K562 (cell line): ENCODE data around the gene PDE11A.

Experiments
- CTCF ChIP-seq, 3 experiments: IDR thresholded peaks in 2 of 3; conservative IDR thresholded peaks in 1 of 3; 2 replicates each; pipeline ENCODE4 v1.5.1; 2011 to 2012; ENCODE audit warnings: low read length in 3 of 3, mild to moderate bottlenecking in 3 of 3, control low read depth in 2 of 3, improper control_type of control experiment in 1 of 3, inconsistent platforms in 1 of 3, low read depth in 1 of 3, mixed read lengths in 1 of 3, moderate library complexity in 1 of 3; ENCODE audit not compliant: insufficient read depth in 2 of 3
- EZH2 ChIP-seq: IDR thresholded peaks from 2 replicates; pipeline ENCODE4 v1.6.1; 2012; ENCODE audit warnings: low read depth, mild to moderate bottlenecking, inconsistent platforms, low read length, borderline replicate concordance
- MYC ChIP-seq, 2 experiments: fragments of 250-450 bp in 1 of 2; sonication (Bioruptor Pico) in 1 of 2; IDR thresholded peaks; 2 replicates each; pipeline versions ENCODE4 v1.5.1 to v1.6.1; 2012 to 2021; ENCODE audit warnings: low read depth in 2 of 2, borderline replicate concordance in 1 of 2, improper control_type of control experiment in 1 of 2, low read length in 1 of 2, mild to moderate bottlenecking in 1 of 2, moderate library complexity in 1 of 2
- NCOA1 ChIP-seq: fragments of 450-650 bp; IDR thresholded peaks from 2 replicates; pipeline ENCODE4 v1.6.1; 2016; ENCODE audit warnings: low read depth
- PCBP2 ChIP-seq: fragments of 200-400 bp; formaldehyde crosslinking; IDR thresholded peaks from 2 replicates; pipeline ENCODE4 v1.6.1; 2018; ENCODE audit warnings: low read length, low read depth, mild to moderate bottlenecking, moderate library complexity; ENCODE audit not compliant: poor library complexity, severe bottlenecking
- POU5F1 ChIP-seq: fragments of 150-350 bp; IDR thresholded peaks from 2 replicates; pipeline ENCODE4 v1.6.1; 2014; ENCODE audit warnings: borderline replicate concordance, low read length, low read depth, mild to moderate bottlenecking; ENCODE audit not compliant: partially characterized antibody
- ZNF766 ChIP-seq: fragments of 200-800 bp; sonication (Bioruptor generic); conservative IDR thresholded peaks from 2 replicates; pipeline ENCODE4 v1.6.1; 2016; ENCODE audit warnings: missing genetic modification characterization, missing compliant biosample characterization

DNA sequence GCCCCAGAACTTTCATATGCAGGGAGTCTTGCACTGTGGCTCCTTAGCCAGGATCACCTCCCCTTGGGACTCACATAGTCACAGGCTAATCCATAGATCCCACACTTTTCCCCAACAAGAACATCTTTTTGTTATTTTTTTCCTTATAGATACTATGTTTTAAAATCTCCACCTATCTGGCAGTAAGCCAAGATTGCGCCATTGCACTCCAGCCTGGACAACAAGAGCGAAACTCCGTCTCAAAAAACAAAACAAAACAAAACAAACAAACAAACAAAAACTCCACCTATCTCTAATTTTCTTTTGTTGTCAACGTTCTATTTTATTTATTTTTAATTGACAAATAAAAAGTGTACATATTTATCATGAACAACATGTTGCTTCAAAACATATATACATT lies 141.7 kb downstream of the PDE11A start:
- TF ChIP-seq NCOA1, result no peak
- TF ChIP-seq POU5F1, result no peak
- TF ChIP-seq MYC (IDR thresholded peaks at IDR 0.05; ENCODE audit: low read depth, low read length), result no peak
- TF ChIP-seq MYC (CRISPR knock-in tag; IDR thresholded peaks at IDR 0.05; ENCODE audit: borderline replicate concordance, low read depth), result no peak
- no peak for TF ChIP-seq EZH2
- no peak for TF ChIP-seq CTCF (IDR thresholded peaks at IDR 0.05 in 2 of 3, conservative IDR thresholded peaks at IDR 0.05 in 1 of 3; ENCODE audit: insufficient read depth in 2 of 3, low read depth in 1 of 3, low read length in 3 of 3)
- no peak for TF ChIP-seq PCBP2
- no peak for TF ChIP-seq ZNF766 (CRISPR knock-in tag)
